Sigmoid colon (tissue), 7 donors: ENCODE measurements around the gene MORF4L1. TPM values are rescaled to one million over a fixed set of nuclear protein-coding genes. Genes with fewer than 3 reads are reported as not detected.

ENCODE experiments used
- DNase-seq: peaks from one replicate; pipeline ENCODE4 v3.0.0-alpha.2; 2019
- H3K27ac ChIP-seq, 4 donors: fragments of 200-600 bp; sonication (generic); one replicate each; pipeline ENCODE4 v1.5.1; 2016 to 2019; ENCODE audit warnings: mild to moderate bottlenecking in 1 of 4
- H3K27me3 ChIP-seq, 3 donors: fragments of 200-600 bp; sonication (generic); one replicate each; pipeline ENCODE4 v1.5.1; 2019; ENCODE audit warnings: mild to moderate bottlenecking in 1 of 3
- H3K36me3 ChIP-seq, 4 donors: fragments of 200-600 bp; sonication (generic); one replicate each; pipeline ENCODE4 v1.5.1; 2016 to 2019
- H3K4me1 ChIP-seq, 4 donors: fragments of 200-600 bp; sonication (generic); one replicate each; pipeline ENCODE4 v1.5.1; 2017 to 2019
- H3K4me3 ChIP-seq, 4 donors: fragments of 200-600 bp; sonication (generic); one replicate each; pipeline ENCODE4 v1.5.1; 2017 to 2019; ENCODE audit warnings: mild to moderate bottlenecking in 2 of 4, moderate library complexity in 1 of 4
- H3K9me3 ChIP-seq, 4 donors: fragments of 200-600 bp in 3 of 4; sonication (generic) in 3 of 4; one replicate each; pipeline versions ENCODE4 v1.5.1 to v1.6.1; 2013 to 2019
- EP300 ChIP-seq, 4 donors: sonication (generic); formaldehyde crosslinking; IDR thresholded peaks; one replicate each; pipeline ENCODE4 v1.6.1; 2017; ENCODE audit warnings: antibody characterized with exemption in 4 of 4
- POLR2A ChIP-seq, 2 donors: fragments of 450-650 bp; IDR thresholded peaks; one replicate each; pipeline ENCODE4 v1.6.1; 2016; ENCODE audit warnings: antibody characterized with exemption in 2 of 2, mild to moderate bottlenecking in 2 of 2, moderate library complexity in 2 of 2
- POLR2AphosphoS5 ChIP-seq, 4 donors: sonication (generic); formaldehyde crosslinking; IDR thresholded peaks; one replicate each; pipeline ENCODE4 v1.6.1; 2017; ENCODE audit warnings: antibody characterized with exemption in 4 of 4
- WGBS, 2 donors: extraction: QIAGEN DNeasy Blood & Tissue Kit; methylation state at CpG; one replicate each; pipeline ENCODE4 v1.1.7; 2013; 5-methylcytosine and 5-hydroxymethylcytosine counted together
- intact Hi-C: fragments of 100-400 bp; cut with DNase I; formaldehyde crosslinking; loops from one replicate; pipeline ENCODE4 v1.15.1; 2023
- polyA plus RNA-seq, 3 donors: library from polyadenylated mRNA; stranded (reverse); fragments of 200-250 nt; gene quantifications; one replicate each; pipeline ENCODE4 v1.2.3, GENCODE V29; 2013
- total RNA-seq, 4 donors: library from RNA; depleted of rRNA; stranded (reverse); fragments of >200 nt; gene quantifications; one replicate each; pipeline ENCODE4 v1.1.0, GENCODE V29; 2016
- TF ChIP-seq, protein P1 (sequence below), 4 experiments: fragments of 450-650 bp in 3 of 4; fragments of 200-600 bp in 1 of 4; IDR thresholded peaks; one replicate each; pipeline ENCODE4 v1.5.1; 2016 to 2019; ENCODE audit warnings: antibody characterized with exemption in 4 of 4, mild to moderate bottlenecking in 3 of 4, moderate library complexity in 2 of 4
- donor health status: healthy with polysubstance abuse.
- donor health status: Bipolar disorder and iron deficiency.
- donor health status: healthy.

MORF4L1 gene
- total and polyA plus RNA-seq, 7 donors: 245 to 500 (median 318) TPM

DNA sequence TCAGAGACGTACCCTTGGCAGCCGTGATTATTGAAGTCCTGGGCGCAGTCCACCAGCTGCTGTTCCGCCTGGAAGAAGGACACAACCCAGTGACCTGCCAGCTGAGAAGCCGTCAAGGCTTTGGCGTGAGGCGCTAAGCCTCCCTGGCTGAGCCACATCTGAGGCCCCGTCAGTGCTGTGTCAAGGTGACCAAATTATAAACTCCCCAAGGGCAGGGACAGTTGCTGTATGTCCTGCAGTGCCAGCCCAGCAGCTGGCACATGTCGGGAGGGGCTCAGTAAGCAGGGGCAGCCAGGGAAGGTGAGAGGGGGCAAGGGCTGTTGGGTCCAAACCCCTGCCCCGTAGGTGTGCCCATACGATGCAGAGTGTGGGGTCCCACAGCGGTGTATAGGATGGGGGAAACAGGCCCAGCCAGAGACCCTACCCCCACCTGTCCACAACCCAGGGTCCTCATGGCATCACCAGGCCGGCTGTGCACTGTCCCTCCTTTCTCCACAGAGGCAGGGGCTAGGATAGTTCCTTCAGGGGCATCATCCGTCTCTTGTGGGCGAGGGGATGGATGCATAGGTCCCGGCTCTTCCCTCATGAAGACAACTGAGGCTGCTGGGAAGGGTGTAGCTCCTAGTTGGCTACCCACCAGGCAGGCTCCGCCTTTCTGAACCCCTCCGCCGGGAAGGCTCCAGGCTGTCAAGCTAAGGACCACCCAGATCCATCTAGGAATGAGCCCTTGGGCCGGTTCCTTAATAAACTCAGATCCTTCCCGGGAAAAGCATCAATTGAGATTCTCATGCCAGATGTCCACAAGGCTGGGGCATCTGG is 59.0 kb downstream of the MORF4L1 start:
- Histone ChIP-seq H3K4me3 (no peak overlapping the region), H3K4me1 (peaks cover 0 to 33% (median 29%) of the 10 kb centered on the region in 4 donors), H3K9me3 (no peaks in the 10 kb centered on the region), H3K36me3 (peaks cover 0 to 24% (median 4%) of the 10 kb centered on the region in 4 donors), H3K27me3 (no peaks in the 10 kb centered on the region), H3K27ac (peak overlapping the region in 3 of 4 donors; percentile 67 to 79 (median 77))
- 91% methylated on average over 21 of the region's 21 CpGs for WGBS, 2 donors
- TF ChIP-seq EP300 (IDR thresholded peaks at IDR 0.05): no peak
- TF ChIP-seq, protein P1, sequence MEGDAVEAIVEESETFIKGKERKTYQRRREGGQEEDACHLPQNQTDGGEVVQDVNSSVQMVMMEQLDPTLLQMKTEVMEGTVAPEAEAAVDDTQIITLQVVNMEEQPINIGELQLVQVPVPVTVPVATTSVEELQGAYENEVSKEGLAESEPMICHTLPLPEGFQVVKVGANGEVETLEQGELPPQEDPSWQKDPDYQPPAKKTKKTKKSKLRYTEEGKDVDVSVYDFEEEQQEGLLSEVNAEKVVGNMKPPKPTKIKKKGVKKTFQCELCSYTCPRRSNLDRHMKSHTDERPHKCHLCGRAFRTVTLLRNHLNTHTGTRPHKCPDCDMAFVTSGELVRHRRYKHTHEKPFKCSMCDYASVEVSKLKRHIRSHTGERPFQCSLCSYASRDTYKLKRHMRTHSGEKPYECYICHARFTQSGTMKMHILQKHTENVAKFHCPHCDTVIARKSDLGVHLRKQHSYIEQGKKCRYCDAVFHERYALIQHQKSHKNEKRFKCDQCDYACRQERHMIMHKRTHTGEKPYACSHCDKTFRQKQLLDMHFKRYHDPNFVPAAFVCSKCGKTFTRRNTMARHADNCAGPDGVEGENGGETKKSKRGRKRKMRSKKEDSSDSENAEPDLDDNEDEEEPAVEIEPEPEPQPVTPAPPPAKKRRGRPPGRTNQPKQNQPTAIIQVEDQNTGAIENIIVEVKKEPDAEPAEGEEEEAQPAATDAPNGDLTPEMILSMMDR (IDR thresholded peaks at IDR 0.05): no peak
- intact Hi-C loops: no loop called here
- no peak for DNase-seq

DNA sequence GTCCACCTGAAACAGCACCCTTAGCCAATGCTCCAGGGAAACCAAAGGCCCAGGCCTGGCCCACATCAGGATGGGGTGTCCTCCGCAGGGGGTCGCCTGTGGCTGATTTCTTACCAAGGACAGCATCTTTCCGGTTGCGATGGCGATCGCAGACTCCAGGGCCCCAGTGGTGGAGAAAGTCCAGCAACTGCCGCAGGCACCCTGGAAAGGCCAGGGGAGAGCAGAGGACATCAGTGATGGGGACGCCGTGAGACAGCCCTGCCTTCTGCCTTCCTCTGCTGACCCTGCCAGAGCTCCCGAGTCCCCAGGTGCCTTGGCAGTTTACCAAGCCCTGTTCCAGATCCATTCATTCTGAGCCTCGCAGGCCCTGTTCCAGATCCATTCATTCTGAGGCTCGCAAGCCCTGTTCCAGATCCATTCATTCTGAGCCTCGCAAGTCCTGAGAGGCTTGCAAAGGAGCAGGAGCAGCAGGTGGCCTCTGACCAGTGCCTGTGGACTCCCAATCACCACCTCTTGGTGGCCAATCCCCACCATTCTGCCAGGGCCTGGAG is 59.6 kb downstream of the MORF4L1 start:
- intact Hi-C loops: no loop called here
- 92% methylated on average over 13 of the region's 13 CpGs for WGBS, 2 donors
- H3K27ac ChIP-seq: peak overlapping the region in 1 of 4 donors; percentile 79
- H3K9me3 ChIP-seq: no peaks in the 10 kb centered on the region
- no peak for TF ChIP-seq POLR2AphosphoS5 (IDR thresholded peaks at IDR 0.05)
- no peak for TF ChIP-seq EP300 (IDR thresholded peaks at IDR 0.05)
- TF ChIP-seq POLR2A (IDR thresholded peaks at IDR 0.05): no peak
- TF ChIP-seq, protein P1 (IDR thresholded peaks at IDR 0.05): no peak
- H3K4me3 ChIP-seq: no peak overlapping the region
- DNase-seq: no peak
- H3K4me1 ChIP-seq: peaks cover 0 to 33% (median 29%) of the 10 kb centered on the region in 4 donors
- peaks cover 0 to 17% (median 4%) of the 10 kb centered on the region in 4 donors for H3K36me3 ChIP-seq
- H3K27me3 ChIP-seq: no peaks in the 10 kb centered on the region

DNA sequence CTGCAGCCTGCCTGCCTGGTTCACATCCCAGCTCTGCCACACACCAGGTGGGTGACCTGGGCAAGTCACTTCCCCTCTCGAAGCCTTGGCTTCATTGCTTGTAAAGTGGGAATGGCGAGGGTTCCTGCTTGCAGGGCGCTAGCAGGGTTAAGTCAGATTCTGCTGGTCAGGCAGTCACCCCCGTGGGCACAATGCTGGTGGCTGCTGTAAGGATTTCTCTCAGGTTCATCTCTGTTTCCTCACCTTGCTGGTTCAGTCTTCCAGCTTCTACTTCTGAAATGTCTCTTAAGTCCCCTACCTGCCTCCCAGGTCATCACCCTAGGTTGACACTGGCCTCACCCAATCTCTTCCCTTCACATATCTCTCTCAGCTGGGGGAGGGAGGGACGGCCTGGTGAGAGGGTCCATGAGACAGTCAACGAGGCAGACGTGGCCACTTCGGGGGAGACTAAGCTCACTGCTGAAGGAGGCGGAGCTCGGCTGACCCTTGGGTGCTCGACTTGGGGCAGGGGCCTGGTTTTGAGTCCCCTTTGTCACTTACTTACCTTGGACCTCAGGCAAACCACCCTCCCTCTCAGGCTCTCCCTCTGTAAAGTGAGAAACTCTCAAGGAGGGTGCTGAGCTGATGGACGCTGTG is 60.6 kb downstream of the MORF4L1 start:
- Histone ChIP-seq H3K27ac (peak overlapping the region in 3 of 4 donors; percentile 40 to 54 (median 52)), H3K4me3 (no peak overlapping the region), H3K27me3 (no peaks in the 10 kb centered on the region), H3K36me3 (peaks cover 0 to 10% (median 0%) of the 10 kb centered on the region in 4 donors), H3K9me3 (no peaks in the 10 kb centered on the region), H3K4me1 (peaks cover 0 to 33% (median 29%) of the 10 kb centered on the region in 4 donors)
- intact Hi-C loops: no loop called here
- whole genome bisulfite sequencing, 2 donors: 90% methylated on average over 12 of the region's 12 CpGs
- DNase-seq: no peak
- TF ChIP-seq, protein P1 (IDR thresholded peaks at IDR 0.05): no peak
- no peak for TF ChIP-seq POLR2A (IDR thresholded peaks at IDR 0.05)
- no peak for TF ChIP-seq POLR2AphosphoS5 (IDR thresholded peaks at IDR 0.05)
- no peak for TF ChIP-seq EP300 (IDR thresholded peaks at IDR 0.05)

DNA sequence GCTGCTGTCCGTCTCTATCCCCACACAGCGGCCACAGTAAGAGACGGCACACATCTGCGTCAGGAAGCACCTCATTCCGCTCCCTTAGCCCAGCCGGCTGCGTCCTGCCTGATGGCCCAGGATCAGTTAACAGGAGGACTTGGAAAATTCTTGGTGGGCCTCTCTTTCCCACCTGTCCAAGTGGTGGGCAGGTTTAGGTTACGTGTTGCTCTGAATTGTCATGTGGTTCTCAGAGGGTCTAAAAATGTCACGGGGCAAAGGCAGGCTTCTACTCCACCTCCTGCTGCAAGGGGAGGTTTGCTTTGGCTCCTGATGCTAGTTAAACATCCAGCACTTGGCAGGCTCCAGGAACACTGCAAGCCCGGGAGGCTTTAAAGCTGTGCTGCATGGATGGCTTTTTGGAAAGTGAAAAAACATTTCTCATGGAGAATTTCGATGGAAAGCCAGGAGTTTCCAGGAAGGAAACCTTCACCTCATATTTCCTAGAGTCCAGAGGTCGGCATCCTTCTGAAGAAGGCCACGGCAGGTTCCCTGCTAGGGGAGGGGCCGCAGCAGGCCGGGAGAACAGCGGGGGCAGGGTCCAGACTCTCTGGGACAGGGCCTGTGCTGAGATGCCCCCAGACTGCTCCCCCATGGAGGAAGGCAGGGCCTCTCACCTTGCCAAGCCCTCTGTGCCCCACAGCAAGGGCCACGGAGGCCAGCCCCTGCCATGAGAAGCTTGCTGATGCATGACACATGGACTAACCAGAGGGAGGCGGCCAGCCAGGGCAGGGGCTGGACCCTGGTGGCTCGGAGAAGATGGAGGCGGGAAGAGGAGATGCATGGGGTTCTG is 61.3 kb downstream of the MORF4L1 start:
- WGBS, 2 donors: 81 to 82% methylated on average over 20 of the region's 20 CpGs
- no peak for DNase-seq
- H3K27ac ChIP-seq: peak overlapping the region; percentile 40 to 54 (median 52)
- no peaks in the 10 kb centered on the region for H3K9me3 ChIP-seq
- H3K27me3 ChIP-seq: no peaks in the 10 kb centered on the region
- no peak for TF ChIP-seq POLR2A (IDR thresholded peaks at IDR 0.05)
- TF ChIP-seq EP300 (IDR thresholded peaks at IDR 0.05): no peak
- peak in 2 of 4 donors; percentile 13 to 36 for TF ChIP-seq POLR2AphosphoS5 (IDR thresholded peaks at IDR 0.05)
- peaks cover 0 to 10% (median 0%) of the 10 kb centered on the region in 4 donors for H3K36me3 ChIP-seq
- H3K4me3 ChIP-seq: no peak overlapping the region
- intact Hi-C loops: no loop called here
- H3K4me1 ChIP-seq: peaks cover 0 to 33% (median 29%) of the 10 kb centered on the region in 4 donors
